ENCODE measurements around the gene SMPDL3A. TPM values are rescaled to one million over a fixed set of nuclear protein-coding genes. Genes with fewer than 3 reads are reported as not detected.

The SMPDL3A gene
- total RNA-seq, 2 experiments from 2014 or later = not detected

- Mint-ChIP-seq H3K9me3 (ENCODE audit: low read depth) (no peaks in the 10 kb centered on the region), H3K27me3 (no peaks in the 10 kb centered on the region), H3K4me3 (no peak overlapping the region), H3K4me1 (no peaks in the 10 kb centered on the region), H3K27ac (no peak overlapping the region), H3K36me3 (ENCODE audit: low read depth) (no peaks in the 10 kb centered on the region)
- DNase-seq (no peak), ATAC-seq (no peak)
- CTCF ChIA-PET = no interaction called here
- POLR2A ChIA-PET = no interaction called here
- intact Hi-C loops (cut with DNase I, micrococcal nuclease) = no loop called here
Observed at GRCh38 chr6:122808121-122808885, 19.2 kb downstream of the SMPDL3A start.

- ATAC-seq (no peak), DNase-seq (no peak)
- no peak overlapping the region for H3K4me3 Mint-ChIP-seq
- intact Hi-C loops (cut with DNase I, micrococcal nuclease) = no loop called here
- no peaks in the 10 kb centered on the region for H3K27me3 Mint-ChIP-seq
- no peaks in the 10 kb centered on the region for H3K4me1 Mint-ChIP-seq
- no peak overlapping the region for H3K27ac Mint-ChIP-seq
- POLR2A ChIA-PET = no interaction called here
- H3K36me3 Mint-ChIP-seq (ENCODE audit: low read depth) = no peaks in the 10 kb centered on the region
- CTCF ChIA-PET = no interaction called here
- H3K9me3 Mint-ChIP-seq (ENCODE audit: low read depth) = no peaks in the 10 kb centered on the region
Observed at GRCh38 chr6:122809001-122809400, 19.9 kb downstream of the SMPDL3A start.

- DNase-seq (no peak), ATAC-seq (no peak)
- Mint-ChIP-seq H3K4me3 (no peak overlapping the region), H3K27ac (no peak overlapping the region), H3K9me3 (ENCODE audit: low read depth) (no peaks in the 10 kb centered on the region), H3K27me3 (no peaks in the 10 kb centered on the region), H3K36me3 (ENCODE audit: low read depth) (no peaks in the 10 kb centered on the region), H3K4me1 (no peaks in the 10 kb centered on the region)
- ChIA-PET CTCF (interaction anchor here (0.5 kb wide), 1 partner anchor 31 kb away, joined by 4 read pairs; no protein-coding TSS in a partner anchor), POLR2A (no interaction called here)
- intact Hi-C loops (cut with DNase I, micrococcal nuclease) = no loop called here
Observed at GRCh38 chr6:122809691-122810090, 20.6 kb downstream of the SMPDL3A start.

- intact Hi-C loops (cut with DNase I, micrococcal nuclease) = no loop called here
- CTCF ChIA-PET = no interaction called here
- ATAC-seq (no peak), DNase-seq (no peak)
- H3K4me3 Mint-ChIP-seq = no peak overlapping the region
- no peaks in the 10 kb centered on the region for H3K36me3 Mint-ChIP-seq (ENCODE audit: low read depth)
- no peaks in the 10 kb centered on the region for H3K27me3 Mint-ChIP-seq
- POLR2A ChIA-PET = no interaction called here
- no peak overlapping the region for H3K27ac Mint-ChIP-seq
- no peaks in the 10 kb centered on the region for H3K9me3 Mint-ChIP-seq (ENCODE audit: low read depth)
- H3K4me1 Mint-ChIP-seq = no peaks in the 10 kb centered on the region
Observed at GRCh38 chr6:122810189-122810588, 21.1 kb downstream of the SMPDL3A start.

- DNase-seq (no peak), ATAC-seq (no peak)
- H3K36me3 Mint-ChIP-seq (ENCODE audit: low read depth) = no peaks in the 10 kb centered on the region
- CTCF ChIA-PET = no interaction called here
- H3K9me3 Mint-ChIP-seq (ENCODE audit: low read depth) = no peaks in the 10 kb centered on the region
- no peak overlapping the region for H3K27ac Mint-ChIP-seq
- intact Hi-C loops (cut with DNase I, micrococcal nuclease) = no loop called here
- no peaks in the 10 kb centered on the region for H3K27me3 Mint-ChIP-seq
- H3K4me3 Mint-ChIP-seq = no peak overlapping the region
- POLR2A ChIA-PET = no interaction called here
- H3K4me1 Mint-ChIP-seq = no peaks in the 10 kb centered on the region
Observed at GRCh38 chr6:122817358-122817757, 28.3 kb downstream of the SMPDL3A start.

GRCh38 chr6:122817766-122818165, 28.7 kb downstream of the SMPDL3A start:
- ATAC-seq = no peak
- no peaks in the 10 kb centered on the region for H3K27me3 Mint-ChIP-seq
- CTCF ChIA-PET = no interaction called here

GRCh38 chr6:122818866-122819265, 29.8 kb downstream of the SMPDL3A start:
- POLR2A ChIA-PET = interaction anchor here (0.7 kb wide), 1 partner anchor 127 kb away, joined by 3 read pairs; no protein-coding TSS in a partner anchor
- H3K27ac Mint-ChIP-seq = no peak overlapping the region
- no peaks in the 10 kb centered on the region for H3K36me3 Mint-ChIP-seq (ENCODE audit: low read depth)
- H3K9me3 Mint-ChIP-seq (ENCODE audit: low read depth) = no peaks in the 10 kb centered on the region
- CTCF ChIA-PET = no interaction called here
- intact Hi-C loops (cut with DNase I, micrococcal nuclease) = no loop called here
- H3K4me1 Mint-ChIP-seq = no peaks in the 10 kb centered on the region
- DNase-seq = no peak
- no peaks in the 10 kb centered on the region for H3K27me3 Mint-ChIP-seq
- no peak for ATAC-seq
- no peak overlapping the region for H3K4me3 Mint-ChIP-seq

More at GRCh38 chr6:122817766-122818165, 28.7 kb downstream of the SMPDL3A start:
- Mint-ChIP-seq H3K4me3 (no peak overlapping the region), H3K36me3 (ENCODE audit: low read depth) (no peaks in the 10 kb centered on the region), H3K27ac (no peak overlapping the region), H3K9me3 (ENCODE audit: low read depth) (no peaks in the 10 kb centered on the region), H3K4me1 (no peaks in the 10 kb centered on the region)
- no peak for DNase-seq
- intact Hi-C loops (cut with DNase I, micrococcal nuclease) = no loop called here
- POLR2A ChIA-PET = no interaction called here

- ChIA-PET CTCF (no interaction called here), POLR2A (no interaction called here)
- DNase-seq (no peak), ATAC-seq (no peak)
- no peak overlapping the region for H3K27ac Mint-ChIP-seq
- no peaks in the 10 kb centered on the region for H3K36me3 Mint-ChIP-seq (ENCODE audit: low read depth)
- no peaks in the 10 kb centered on the region for H3K9me3 Mint-ChIP-seq (ENCODE audit: low read depth)
- intact Hi-C loops (cut with DNase I, micrococcal nuclease) = no loop called here
- H3K4me3 Mint-ChIP-seq = no peak overlapping the region
- H3K4me1 Mint-ChIP-seq = no peaks in the 10 kb centered on the region
- H3K27me3 Mint-ChIP-seq = peaks cover 3% of the 10 kb centered on the region
Observed at GRCh38 chr6:122821095-122821494, 32.0 kb downstream of the SMPDL3A start.

- ChIA-PET POLR2A (interaction anchor here (0.6 kb wide), 1 partner anchor 335 kb away, joined by 3 read pairs; no protein-coding TSS in a partner anchor), CTCF (interaction anchor here (0.7 to 1.4 kb wide), 2 partner anchors 93 to 101 kb away, joined by 3 to 4 read pairs; no protein-coding TSS in a partner anchor)
- no peak for ATAC-seq
- Mint-ChIP-seq H3K4me1 (no peaks in the 10 kb centered on the region), H3K36me3 (ENCODE audit: low read depth) (no peaks in the 10 kb centered on the region), H3K9me3 (ENCODE audit: low read depth) (no peaks in the 10 kb centered on the region), H3K27me3 (peaks cover 3% of the 10 kb centered on the region), H3K27ac (no peak overlapping the region), H3K4me3 (no peak overlapping the region)
- intact Hi-C loops (cut with DNase I, micrococcal nuclease) = no loop called here
- no peak for DNase-seq
Observed at GRCh38 chr6:122825163-122825562, 36.1 kb downstream of the SMPDL3A start.

- Mint-ChIP-seq H3K9me3 (ENCODE audit: low read depth) (no peaks in the 10 kb centered on the region), H3K4me1 (no peaks in the 10 kb centered on the region), H3K27me3 (peaks cover 2% of the 10 kb centered on the region), H3K4me3 (no peak overlapping the region), H3K36me3 (ENCODE audit: low read depth) (no peaks in the 10 kb centered on the region), H3K27ac (no peak overlapping the region)
- DNase-seq = no peak
- ChIA-PET CTCF (no interaction called here), POLR2A (no interaction called here)
- intact Hi-C loops (cut with DNase I, micrococcal nuclease) = no loop called here
- no peak for ATAC-seq
Observed at GRCh38 chr6:122829456-122829855, 40.4 kb downstream of the SMPDL3A start.

GRCh38 chr6:122831511-122831910, 42.5 kb downstream of the SMPDL3A start:
- POLR2A ChIA-PET = no interaction called here
- DNase-seq (no peak), ATAC-seq (no peak)
- H3K4me3 Mint-ChIP-seq = no peak overlapping the region
- no peaks in the 10 kb centered on the region for H3K36me3 Mint-ChIP-seq (ENCODE audit: low read depth)
- H3K27ac Mint-ChIP-seq = no peak overlapping the region
- intact Hi-C loops (cut with DNase I, micrococcal nuclease) = no loop called here
- CTCF ChIA-PET = interaction anchor here (1.3 kb wide), 1 partner anchor 8 kb away, joined by 7 read pairs; no protein-coding TSS in a partner anchor
- no peaks in the 10 kb centered on the region for H3K9me3 Mint-ChIP-seq (ENCODE audit: low read depth)
- H3K4me1 Mint-ChIP-seq = no peaks in the 10 kb centered on the region
- peaks cover 3% of the 10 kb centered on the region for H3K27me3 Mint-ChIP-seq

- no peak for ATAC-seq
- no peak overlapping the region for H3K4me3 Mint-ChIP-seq
- no peak overlapping the region for H3K27ac Mint-ChIP-seq
- CTCF ChIA-PET = interaction anchor here (1.1 kb wide), 1 partner anchor 340 kb away, joined by 4 read pairs; no protein-coding TSS in a partner anchor
- intact Hi-C loops (cut with DNase I, micrococcal nuclease) = no loop called here
- no peaks in the 10 kb centered on the region for H3K4me1 Mint-ChIP-seq
- no peaks in the 10 kb centered on the region for H3K36me3 Mint-ChIP-seq (ENCODE audit: low read depth)
- H3K27me3 Mint-ChIP-seq = peaks cover 3% of the 10 kb centered on the region
- no peak for DNase-seq
- no peaks in the 10 kb centered on the region for H3K9me3 Mint-ChIP-seq (ENCODE audit: low read depth)
- POLR2A ChIA-PET = no interaction called here
Observed at GRCh38 chr6:122832459-122832858, 43.4 kb downstream of the SMPDL3A start.
